GM12878 (cell line): ENCODE measurements around the gene CYS1. TPM values are rescaled to one million over a fixed set of nuclear protein-coding genes. Genes with fewer than 3 reads are reported as not detected.

Experiments used
- BRCA1 ChIP-seq: IDR thresholded peaks from 2 replicates; pipeline ENCODE4 v1.6.1; 2011; ENCODE audit warnings: low read depth, low read length, improper control_type of control experiment
- CUX1 ChIP-seq: IDR thresholded peaks from 2 replicates; pipeline ENCODE4 v1.6.1; 2012; ENCODE audit warnings: improper control_type of control experiment, low read depth, low read length; ENCODE audit not compliant: insufficient replicate concordance
- IRF5 ChIP-seq: fragments of 450-650 bp; IDR thresholded peaks from 2 replicates; pipeline ENCODE4 v1.6.1; 2017; ENCODE audit warnings: borderline replicate concordance
- KLF5 ChIP-seq: fragments of 450-650 bp; IDR thresholded peaks from 2 replicates; pipeline ENCODE4 v1.6.1; 2014; ENCODE audit warnings: mild to moderate bottlenecking; ENCODE audit not compliant: partially characterized antibody
- NBN ChIP-seq: fragments of 450-650 bp; IDR thresholded peaks from 2 replicates; pipeline ENCODE4 v1.6.1; 2016
- NFXL1 ChIP-seq: fragments of 450-650 bp; IDR thresholded peaks from 2 replicates; pipeline ENCODE4 v1.6.1; 2017; ENCODE audit warnings: antibody characterized with exemption, mild to moderate bottlenecking, borderline replicate concordance
- PAX5 ChIP-seq: IDR thresholded peaks from 2 replicates; pipeline ENCODE4 v1.6.1; 2011; ENCODE audit warnings: low read depth, low read length, borderline replicate concordance
- RAD21 ChIP-seq: IDR thresholded peaks from 2 replicates; pipeline ENCODE4 v1.6.1; 2011; ENCODE audit warnings: mild to moderate bottlenecking, low read depth, low read length, moderate library complexity; ENCODE audit not compliant: insufficient read depth
- RELB ChIP-seq: fragments of 450-650 bp; IDR thresholded peaks from 2 replicates; pipeline ENCODE4 v1.6.1; 2017; ENCODE audit warnings: low read depth, mild to moderate bottlenecking, moderate library complexity
- SMARCA5 ChIP-seq: fragments of 450-650 bp; IDR thresholded peaks from 2 replicates; pipeline ENCODE4 v1.6.1; 2017; ENCODE audit warnings: mild to moderate bottlenecking
- SPI1 ChIP-seq: IDR thresholded peaks from 2 replicates; pipeline ENCODE4 v1.6.1; 2011; ENCODE audit warnings: low read depth, mild to moderate bottlenecking, low read length, moderate library complexity, borderline replicate concordance; ENCODE audit not compliant: insufficient read depth
- STAT3 ChIP-seq: IDR thresholded peaks from 2 replicates; pipeline ENCODE4 v1.6.1; 2011; ENCODE audit warnings: low read depth, low read length, improper control_type of control experiment
- SUPT20H ChIP-seq: IDR thresholded peaks from 2 replicates; pipeline ENCODE4 v1.6.1; 2011; ENCODE audit warnings: low read depth, mild to moderate bottlenecking, low read length, moderate library complexity, borderline replicate concordance; ENCODE audit not compliant: control insufficient read depth
- TARDBP ChIP-seq: IDR thresholded peaks from 2 replicates; pipeline ENCODE4 v1.6.1; 2016; ENCODE audit warnings: borderline replicate concordance
- TCF3 ChIP-seq: IDR thresholded peaks from 2 replicates; pipeline ENCODE4 v1.6.1; 2012; ENCODE audit warnings: low read depth, mild to moderate bottlenecking, low read length, borderline replicate concordance; ENCODE audit not compliant: insufficient read depth
- WRNIP1 ChIP-seq: IDR thresholded peaks from 2 replicates; pipeline ENCODE4 v1.6.1; 2011; ENCODE audit warnings: low read depth, low read length, improper control_type of control experiment, borderline replicate concordance
- YY1 ChIP-seq: IDR thresholded peaks from 2 replicates; pipeline ENCODE4 v1.6.1; 2011; ENCODE audit warnings: low read depth, mild to moderate bottlenecking, low read length
- ZBTB33 ChIP-seq: fragments of 450-650 bp; IDR thresholded peaks from 2 replicates; pipeline ENCODE4 v1.6.1; 2017; ENCODE audit warnings: mild to moderate bottlenecking
- ZNF384 ChIP-seq: IDR thresholded peaks from 2 replicates; pipeline ENCODE4 v1.6.1; 2012; ENCODE audit warnings: low read depth, mild to moderate bottlenecking, low read length, improper control_type of control experiment, borderline replicate concordance
- polyA plus RNA-seq, 11 experiments: library from polyadenylated mRNA; depleted of rRNA in 4 of 11; unstranded in 6 of 11; stranded (reverse) in 5 of 11; fragments of >200 nt; fragmentation: Nextera tagmentation in 4 of 11; fragmentation: Illumina TruSeq in 1 of 11; extraction: Ambion mirVana in 4 of 11; extraction: Trizol in 1 of 11; gene quantifications; 1 replicate in 1 of 11; 2 replicates in 10 of 11; pipeline versions ENCODE4 v1.2.1 to v1.2.3, GENCODE V29; 2011 to 2016; ENCODE audit warnings: inconsistent platforms in 2 of 11, missing spikeins in 2 of 11, low read depth in 1 of 11
- total RNA-seq, 4 experiments: library from RNA; depleted of rRNA in 3 of 4; stranded (reverse); fragments of >200 nt in 3 of 4; fragmentation: Illumina TruSeq in 1 of 4; extraction: Trizol in 1 of 4; gene quantifications; 2 replicates each; pipeline versions ENCODE4 v1.2.1 to v1.2.3, GENCODE V29; 2013 to 2021

CYS1 gene
- total and polyA plus RNA-seq, 10 of the 15 experiments (the other 5 are each of a cell fraction or from before 2014, with no cell fraction given) = 0.35 to 6.4 (median 2.5) TPM

GRCh38 chr2:10120158-10120876 is 40.1 kb upstream of the CYS1 start (continued):
- TF ChIP-seq SPI1 = no peak
- 0 out of 2 replicates have a peak, but pooled peaks have one; percentile 16 for TF ChIP-seq SMARCA5
- TF ChIP-seq NFXL1 = no peak
- TF ChIP-seq SUPT20H = no peak
- TF ChIP-seq ZBTB33 = no peak
- TF ChIP-seq NBN = peak; percentile 16; the same call in 1 of the 2 replicates
- TF ChIP-seq IRF5 = no peak
- no peak for TF ChIP-seq BRCA1
- no peak for TF ChIP-seq CUX1
- no peak for TF ChIP-seq TARDBP
- TF ChIP-seq RELB = peak; percentile 85
- TF ChIP-seq KLF5 = no peak
- no peak for TF ChIP-seq ZNF384
- TF ChIP-seq STAT3 = no peak
- 0 out of 2 replicates have a peak, but pooled peaks have one; percentile 7 for TF ChIP-seq PAX5
- TF ChIP-seq WRNIP1 = no peak
- no peak; the same call in 1 of the 2 replicates for TF ChIP-seq TCF3
- TF ChIP-seq RAD21 = no peak
- TF ChIP-seq YY1 = no peak
